Sigmoid colon (tissue), 7 donors: ENCODE results near the gene USP49. TPM values are rescaled to one million over a fixed set of nuclear protein-coding genes. Genes with fewer than 3 reads are reported as not detected.

Source experiments
- DNase-seq: peaks from one replicate; pipeline ENCODE4 v3.0.0-alpha.2; 2019
- H3K27ac ChIP-seq, 4 donors: fragments of 200-600 bp; sonication (generic); one replicate each; pipeline ENCODE4 v1.5.1; 2016 to 2019; ENCODE audit warnings: mild to moderate bottlenecking in 1 of 4
- H3K27me3 ChIP-seq, 3 donors: fragments of 200-600 bp; sonication (generic); one replicate each; pipeline ENCODE4 v1.5.1; 2019; ENCODE audit warnings: mild to moderate bottlenecking in 1 of 3
- H3K36me3 ChIP-seq, 4 donors: fragments of 200-600 bp; sonication (generic); one replicate each; pipeline ENCODE4 v1.5.1; 2016 to 2019
- H3K4me1 ChIP-seq, 4 donors: fragments of 200-600 bp; sonication (generic); one replicate each; pipeline ENCODE4 v1.5.1; 2017 to 2019
- H3K4me3 ChIP-seq, 4 donors: fragments of 200-600 bp; sonication (generic); one replicate each; pipeline ENCODE4 v1.5.1; 2017 to 2019; ENCODE audit warnings: mild to moderate bottlenecking in 2 of 4, moderate library complexity in 1 of 4
- H3K9me3 ChIP-seq, 4 donors: fragments of 200-600 bp in 3 of 4; sonication (generic) in 3 of 4; one replicate each; pipeline versions ENCODE4 v1.5.1 to v1.6.1; 2013 to 2019
- CTCF ChIP-seq, 4 experiments: fragments of 450-650 bp in 3 of 4; fragments of 200-600 bp in 1 of 4; IDR thresholded peaks; one replicate each; pipeline ENCODE4 v1.5.1; 2016 to 2019; ENCODE audit warnings: antibody characterized with exemption in 4 of 4, mild to moderate bottlenecking in 3 of 4, moderate library complexity in 2 of 4
- EP300 ChIP-seq, 4 donors: sonication (generic); formaldehyde crosslinking; IDR thresholded peaks; one replicate each; pipeline ENCODE4 v1.6.1; 2017; ENCODE audit warnings: antibody characterized with exemption in 4 of 4
- POLR2A ChIP-seq, 2 donors: fragments of 450-650 bp; IDR thresholded peaks; one replicate each; pipeline ENCODE4 v1.6.1; 2016; ENCODE audit warnings: antibody characterized with exemption in 2 of 2, mild to moderate bottlenecking in 2 of 2, moderate library complexity in 2 of 2
- POLR2AphosphoS5 ChIP-seq, 4 donors: sonication (generic); formaldehyde crosslinking; IDR thresholded peaks; one replicate each; pipeline ENCODE4 v1.6.1; 2017; ENCODE audit warnings: antibody characterized with exemption in 4 of 4
- WGBS, 2 donors: extraction: QIAGEN DNeasy Blood & Tissue Kit; methylation state at CpG; one replicate each; pipeline ENCODE4 v1.1.7; 2013; 5-methylcytosine and 5-hydroxymethylcytosine counted together
- intact Hi-C: fragments of 100-400 bp; cut with DNase I; formaldehyde crosslinking; loops from one replicate; pipeline ENCODE4 v1.15.1; 2023
- polyA plus RNA-seq, 3 donors: library from polyadenylated mRNA; stranded (reverse); fragments of 200-250 nt; gene quantifications; one replicate each; pipeline ENCODE4 v1.2.3, GENCODE V29; 2013
- total RNA-seq, 4 donors: library from RNA; depleted of rRNA; stranded (reverse); fragments of >200 nt; gene quantifications; one replicate each; pipeline ENCODE4 v1.1.0, GENCODE V29; 2016
- donor health status: healthy with polysubstance abuse.
- donor health status: Bipolar disorder and iron deficiency.
- donor health status: healthy.

USP49 gene
- total and polyA plus RNA-seq, 7 donors = 0.23 to 10.0 (median 2.1) TPM

DNA sequence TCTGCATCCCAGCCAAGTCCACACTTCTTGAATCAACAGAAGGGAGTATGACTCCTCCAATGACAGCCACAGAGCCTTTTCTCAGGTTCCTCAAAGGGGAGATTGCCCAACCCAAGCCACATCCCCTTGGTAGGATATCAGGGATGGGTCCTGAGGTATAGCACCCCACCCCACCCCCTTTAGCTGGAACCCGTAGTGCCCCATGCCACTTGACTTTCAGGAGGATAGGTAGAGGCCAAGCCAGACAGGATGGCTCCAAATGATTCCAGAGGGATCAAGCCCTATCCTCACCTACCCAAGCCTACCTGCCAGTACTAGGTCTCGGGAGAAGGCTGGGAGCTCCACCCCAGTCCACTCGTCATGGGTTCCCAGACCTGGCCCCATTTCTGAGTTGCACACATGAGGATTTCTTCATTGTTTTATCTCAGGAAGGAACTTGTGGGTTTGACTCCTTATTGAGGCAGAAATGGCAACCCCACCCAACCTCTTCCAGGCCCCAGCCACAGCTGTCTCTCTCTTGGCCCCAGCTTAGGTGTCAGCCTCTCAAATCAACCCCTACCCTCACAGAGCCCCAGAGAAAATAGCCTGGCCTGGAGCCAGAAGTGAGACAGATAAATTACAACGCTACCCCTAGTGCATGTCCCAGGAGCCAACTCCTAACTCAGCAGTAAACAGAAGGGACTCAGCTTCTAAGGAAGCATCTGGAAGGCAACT, 42.8 kb upstream of the USP49 start:
- H3K27me3 ChIP-seq = no peaks in the 10 kb centered on the region

GRCh38 chr6:41937472-41937860, 42.3 kb upstream of the USP49 start:
- 57 to 72% methylated on average over 2 of the region's 2 CpGs for WGBS, 2 donors
- no peak for TF ChIP-seq EP300 (IDR thresholded peaks at IDR 0.05)
- no peak for DNase-seq
- H3K36me3 ChIP-seq = peaks cover 11 to 36% (median 28%) of the 10 kb centered on the region in 4 donors
- peaks cover 0 to 60% (median 49%) of the 10 kb centered on the region in 4 donors for H3K4me1 ChIP-seq
- no peaks in the 10 kb centered on the region for H3K9me3 ChIP-seq
- no peaks in the 10 kb centered on the region for H3K27me3 ChIP-seq
- peak overlapping the region; percentile 86 to 94 (median 89) for H3K27ac ChIP-seq
- intact Hi-C loops = no loop called here
- H3K4me3 ChIP-seq = no peak overlapping the region

More for the DNA sequence above, 42.8 kb upstream of the USP49 start:
- no peak for DNase-seq
- no peak overlapping the region for H3K4me3 ChIP-seq
- H3K4me1 ChIP-seq = peaks cover 0 to 61% (median 51%) of the 10 kb centered on the region in 4 donors
- TF ChIP-seq CTCF (IDR thresholded peaks at IDR 0.05) (no peak), EP300 (IDR thresholded peaks at IDR 0.05) (no peak), POLR2AphosphoS5 (IDR thresholded peaks at IDR 0.05) (no peak), POLR2A (IDR thresholded peaks at IDR 0.05) (no peak)
- H3K36me3 ChIP-seq = peaks cover 6 to 31% (median 22%) of the 10 kb centered on the region in 4 donors
- 44 to 81% methylated on average over 4 of the region's 4 CpGs for WGBS, 2 donors
- no peaks in the 10 kb centered on the region for H3K9me3 ChIP-seq
- intact Hi-C loops = no loop called here
- H3K27ac ChIP-seq = peak overlapping the region; percentile 86 to 94 (median 89)

DNA sequence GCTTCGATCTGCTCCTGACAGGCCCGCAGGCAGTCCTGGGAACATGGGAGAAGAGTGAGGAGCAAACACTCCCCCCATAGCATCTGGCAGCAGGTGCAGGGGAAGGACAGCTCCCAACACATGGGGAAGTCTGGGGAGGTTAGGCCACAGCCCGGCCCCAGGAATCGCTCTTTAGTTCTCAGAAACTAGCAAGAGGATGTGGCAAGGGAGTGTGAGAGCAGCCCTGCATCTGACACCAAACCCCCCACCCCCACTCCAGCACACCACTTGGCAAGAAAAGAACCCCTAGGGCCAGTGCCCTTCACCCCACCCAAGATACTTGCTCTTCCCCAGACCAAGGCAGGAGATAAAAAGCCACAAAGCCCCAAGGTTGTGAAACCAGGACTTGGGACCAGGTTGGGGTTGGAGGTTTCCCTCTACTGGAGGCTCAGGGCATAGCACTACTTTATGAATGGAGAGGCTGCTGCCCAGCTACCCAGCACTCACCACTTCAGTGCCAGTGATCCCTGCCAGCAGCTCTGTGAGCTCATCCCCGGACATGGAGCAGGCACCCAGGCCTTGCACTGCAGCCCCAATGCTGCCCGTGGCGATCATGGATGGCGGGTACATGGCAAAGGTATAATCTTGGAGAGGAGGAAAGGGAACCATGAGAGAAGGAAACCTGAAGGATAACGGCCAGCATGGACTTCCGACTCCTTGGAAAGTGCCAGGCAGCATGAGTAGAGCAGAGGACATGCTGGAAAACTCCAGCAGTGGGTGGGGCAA, 41.1 kb upstream of the USP49 start:
- peak overlapping the region; percentile 22 to 90 (median 76) for H3K27ac ChIP-seq
- H3K36me3 ChIP-seq = peaks cover 20 to 48% (median 39%) of the 10 kb centered on the region in 4 donors
- DNase-seq = peak; percentile 85
- H3K4me3 ChIP-seq = no peak overlapping the region
- TF ChIP-seq POLR2AphosphoS5 (IDR thresholded peaks at IDR 0.05) = peak in 2 of 4 donors; percentile 24 to 39
- peak; percentile 69 to 83 (median 72) for TF ChIP-seq CTCF (IDR thresholded peaks at IDR 0.05)
- TF ChIP-seq POLR2A (IDR thresholded peaks at IDR 0.05) = no peak
- H3K9me3 ChIP-seq = no peaks in the 10 kb centered on the region
- intact Hi-C loops = no loop called here
- H3K4me1 ChIP-seq = peaks cover 0 to 55% (median 44%) of the 10 kb centered on the region in 4 donors
- WGBS, 2 donors = 45 to 56% methylated on average over 10 of the region's 10 CpGs
- no peaks in the 10 kb centered on the region for H3K27me3 ChIP-seq

DNA sequence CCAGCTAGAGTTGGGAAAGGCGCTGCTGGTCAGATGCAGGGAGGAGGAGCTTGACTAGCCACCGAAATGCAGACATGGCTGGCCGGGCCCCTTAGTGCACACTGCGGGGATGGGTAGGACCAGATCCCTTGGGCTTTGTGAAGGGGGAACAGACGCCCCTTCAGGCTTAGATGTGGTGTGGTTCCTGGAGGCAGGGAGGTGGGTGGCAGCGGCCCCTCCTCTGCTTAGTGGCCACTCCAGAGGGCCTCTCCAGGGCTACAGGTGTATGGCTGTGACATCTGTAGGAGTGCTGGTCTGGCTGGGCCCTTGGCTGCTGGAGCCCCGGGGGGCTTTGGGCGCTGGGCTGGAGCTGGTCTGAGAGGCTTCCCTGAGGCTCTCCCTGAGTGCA, 40.5 kb upstream of the USP49 start:
- no peak for TF ChIP-seq POLR2AphosphoS5 (IDR thresholded peaks at IDR 0.05)
- TF ChIP-seq CTCF (IDR thresholded peaks at IDR 0.05) = no peak
- TF ChIP-seq POLR2A (IDR thresholded peaks at IDR 0.05) = no peak
- TF ChIP-seq EP300 (IDR thresholded peaks at IDR 0.05) = no peak
- peak overlapping the region in 2 of 4 donors; percentile 3 to 88 for H3K27ac ChIP-seq
- H3K9me3 ChIP-seq = no peaks in the 10 kb centered on the region
- intact Hi-C loops = no loop called here
- no peak overlapping the region for H3K4me3 ChIP-seq
- H3K4me1 ChIP-seq = peaks cover 0 to 50% (median 42%) of the 10 kb centered on the region in 4 donors
- H3K36me3 ChIP-seq = peaks cover 24 to 54% (median 43%) of the 10 kb centered on the region in 4 donors
- 57 to 86% methylated on average over 8 of the region's 8 CpGs for WGBS, 2 donors
- no peaks in the 10 kb centered on the region for H3K27me3 ChIP-seq
- no peak for DNase-seq

GRCh38 chr6:41935193-41935574, 40.0 kb upstream of the USP49 start:
- 35 to 45% methylated on average over 1 of the region's 1 CpG for WGBS, 2 donors
- no peak for DNase-seq
- H3K36me3 ChIP-seq = peaks cover 29 to 59% (median 45%) of the 10 kb centered on the region in 4 donors

More at GRCh38 chr6:41935193-41935574, 40.0 kb upstream of the USP49 start:
- Histone ChIP-seq H3K27me3 (no peaks in the 10 kb centered on the region), H3K27ac (no peak overlapping the region), H3K4me1 (peaks cover 0 to 45% (median 37%) of the 10 kb centered on the region in 4 donors), H3K4me3 (no peak overlapping the region), H3K9me3 (no peaks in the 10 kb centered on the region)
- intact Hi-C loops = no loop called here
- TF ChIP-seq POLR2A (IDR thresholded peaks at IDR 0.05) = no peak
- no peak for TF ChIP-seq EP300 (IDR thresholded peaks at IDR 0.05)
- no peak for TF ChIP-seq CTCF (IDR thresholded peaks at IDR 0.05)
- no peak for TF ChIP-seq POLR2AphosphoS5 (IDR thresholded peaks at IDR 0.05)
